ENCODE measurements around the gene DAZ3.
A peak's percentile ranks its signal among the peaks of the same experiment; 100 is the strongest.
"Not testable (repeated sequence)": the region's sequence is repeated elsewhere in the genome, so short reads cannot be mapped to it uniquely, and the experiment has no call there.

DAZ3 gene

DNA sequence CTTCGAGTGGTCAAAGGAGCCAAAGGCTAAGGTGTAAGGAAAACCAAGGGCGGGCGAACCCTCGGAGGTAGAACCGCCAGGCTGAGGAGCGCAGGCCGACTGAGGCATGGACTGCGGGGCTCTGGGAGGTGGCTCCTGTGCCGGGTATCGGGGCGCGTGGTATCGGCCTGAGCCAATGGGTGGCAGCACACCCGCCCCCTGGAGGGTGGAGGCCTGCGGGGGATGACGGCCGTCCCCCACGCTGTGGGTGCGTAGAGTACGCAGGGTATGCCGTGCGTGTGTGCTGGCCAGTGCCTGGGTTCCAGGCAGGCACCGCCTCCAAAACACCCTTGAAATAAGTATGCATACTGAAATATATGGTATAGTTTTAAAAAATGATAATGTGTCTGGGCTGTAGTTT, at the start of gene DAZ3:
TSS of gene DAZ3 (minus strand) at position 101 of the 400 bp plus-strand sequence. CDS start 208 bp downstream, outside the sequence.
- FAIRE-seq; DNase-seq (ENCODE audit: low spot score): not testable (repeated sequence)

GRCh38 chrY:24833619-24834018, 20.4 kb upstream of the DAZ3 start, which contains the start of gene DAZ4:
TSS of gene DAZ4 (plus strand) at chrY:24833919. CDS start at chrY:24834127, 208 bp downstream.
- FAIRE-seq; DNase-seq (ENCODE audit: low spot score): not testable (repeated sequence)

DNA sequence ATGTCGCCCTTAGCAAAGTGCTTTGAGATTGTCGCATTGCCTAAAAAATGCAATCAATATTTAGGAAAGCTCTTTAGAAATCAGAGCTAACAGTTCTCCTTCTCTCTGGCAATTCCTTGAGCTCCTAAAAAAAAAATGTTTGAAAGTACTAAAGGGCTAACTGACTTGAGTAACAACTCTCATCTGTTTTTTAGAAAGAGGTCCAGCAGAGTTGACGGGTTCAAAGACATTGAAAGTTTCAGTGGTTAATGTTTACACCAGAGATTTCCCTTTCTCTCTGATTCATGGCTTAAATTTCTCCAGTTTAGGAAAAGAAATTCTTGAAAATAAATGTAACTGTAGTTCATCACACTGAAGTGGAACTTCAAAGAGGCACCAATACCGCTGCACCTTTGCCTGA, 11.9 kb upstream of the DAZ3 start:
- not testable (repeated sequence) for DNase-seq (ENCODE audit: low spot score)
- FAIRE-seq: peak; percentile 98

DNA sequence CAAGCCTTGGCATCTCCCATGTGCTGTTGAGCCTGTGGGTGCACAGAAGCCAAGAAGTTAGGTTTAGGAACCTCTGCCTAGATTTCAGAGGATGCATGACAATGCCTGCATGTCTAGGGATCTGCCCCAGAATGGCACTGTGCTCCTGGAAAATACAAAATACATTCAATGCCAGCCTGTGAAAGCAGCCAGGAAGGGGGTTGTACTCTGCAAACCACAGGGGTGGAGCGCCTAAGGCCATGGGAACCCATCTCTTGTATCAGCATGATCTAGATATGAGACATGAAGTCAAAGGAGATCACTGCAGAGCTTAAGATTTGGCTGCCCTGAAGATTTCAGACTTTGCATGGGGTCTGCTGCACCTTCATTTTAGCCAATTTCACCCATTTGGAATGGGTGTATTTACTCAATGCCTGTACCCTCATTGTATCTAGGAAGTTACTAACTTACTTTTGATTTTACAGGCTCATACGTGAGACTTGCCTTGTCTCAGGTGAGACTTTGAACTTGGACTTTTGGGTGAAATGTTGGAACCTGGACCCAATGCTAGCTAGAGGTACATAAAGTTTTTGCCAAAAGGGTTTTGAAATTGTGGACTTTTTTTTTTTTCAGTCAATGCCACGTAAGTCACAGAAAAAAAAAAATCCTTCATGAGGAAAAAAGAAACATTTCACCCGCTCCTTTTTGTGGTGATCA, 11.1 kb upstream of the DAZ3 start:
- not testable (repeated sequence) for FAIRE-seq; DNase-seq (ENCODE audit: low spot score)

GRCh38 chrY:24821836-24822235, 8.6 kb upstream of the DAZ3 start:
- FAIRE-seq: peak; percentile 93
- DNase-seq (ENCODE audit: low spot score): not testable (repeated sequence)
